Measurements from ENCODE around the gene FNDC8.
"Not testable (repeated sequence)": the region's sequence is repeated elsewhere in the genome, so short reads cannot be mapped to it uniquely, and the experiment has no call there.

Gene FNDC8

DNA sequence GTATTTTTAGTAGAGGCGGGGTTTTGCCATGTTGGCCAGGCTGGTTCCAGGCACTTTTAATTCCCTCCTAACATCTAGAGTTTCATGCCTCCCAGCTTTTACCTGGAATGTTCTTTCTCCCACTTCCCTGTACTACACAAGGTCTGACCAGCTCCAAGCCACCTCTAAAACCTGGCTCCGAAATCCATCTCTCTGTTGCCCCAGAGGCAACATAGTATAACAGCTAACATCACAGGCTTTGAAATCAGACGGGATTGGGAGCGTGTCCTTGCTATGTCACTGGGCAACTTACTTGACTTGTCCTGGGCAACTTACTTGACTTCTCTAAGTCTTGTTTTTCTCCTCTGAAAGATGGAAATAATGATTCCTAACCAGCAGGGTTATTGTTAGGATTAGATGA is 41.3 kb downstream of the FNDC8 start:
- no peak for DNase-seq (ENCODE audit: low read depth, low spot score)

DNA sequence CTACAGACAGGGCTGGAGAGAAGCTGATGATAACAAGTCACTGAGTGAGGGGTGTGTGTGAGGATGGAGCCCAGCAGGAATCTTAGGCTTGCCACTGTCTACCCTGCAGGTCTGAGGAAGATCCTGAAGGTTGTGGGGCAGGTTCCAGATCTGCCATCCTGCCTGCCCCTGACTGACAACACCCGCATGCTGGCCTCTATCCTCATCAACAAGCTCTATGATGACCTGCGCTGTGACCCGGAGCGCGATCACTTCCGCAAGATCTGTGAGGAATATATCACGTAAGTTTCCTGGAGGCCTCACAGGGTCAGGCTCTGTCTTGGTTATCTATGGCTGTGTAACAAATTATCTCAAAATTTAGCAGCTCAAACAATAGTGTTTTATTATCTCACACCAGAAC is 42.5 kb downstream of the FNDC8 start:
- no peak for DNase-seq (ENCODE audit: low read depth, low spot score)
- H3K4me3 ChIP-seq (ENCODE audit: low read length), result no peak overlapping the region

More for the DNA sequence above, 41.3 kb downstream of the FNDC8 start:
- no peak overlapping the region for H3K4me3 ChIP-seq (ENCODE audit: low read length)

DNA sequence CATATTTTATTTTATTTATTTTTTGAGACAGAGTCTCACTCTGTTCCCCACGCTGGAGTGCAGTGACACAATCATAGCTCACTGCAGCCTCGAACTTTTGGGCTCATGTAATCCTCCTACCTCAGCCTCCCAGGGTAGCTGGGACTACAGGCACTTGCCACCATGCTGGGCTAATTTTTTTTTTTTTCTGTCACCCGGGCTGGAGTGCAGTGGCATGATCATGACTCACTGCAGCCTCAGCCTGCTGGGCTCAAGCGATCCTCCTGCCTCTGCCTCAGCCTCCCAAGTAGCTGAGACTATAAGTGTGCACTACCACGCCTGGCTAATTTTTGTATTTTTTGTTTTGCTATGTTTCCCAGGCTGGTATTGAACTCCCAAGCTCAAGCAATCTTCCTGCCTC is 43.3 kb downstream of the FNDC8 start:
- no peak for DNase-seq (ENCODE audit: low read depth, low spot score)
- no peak overlapping the region for H3K4me3 ChIP-seq (ENCODE audit: low read length)

DNA sequence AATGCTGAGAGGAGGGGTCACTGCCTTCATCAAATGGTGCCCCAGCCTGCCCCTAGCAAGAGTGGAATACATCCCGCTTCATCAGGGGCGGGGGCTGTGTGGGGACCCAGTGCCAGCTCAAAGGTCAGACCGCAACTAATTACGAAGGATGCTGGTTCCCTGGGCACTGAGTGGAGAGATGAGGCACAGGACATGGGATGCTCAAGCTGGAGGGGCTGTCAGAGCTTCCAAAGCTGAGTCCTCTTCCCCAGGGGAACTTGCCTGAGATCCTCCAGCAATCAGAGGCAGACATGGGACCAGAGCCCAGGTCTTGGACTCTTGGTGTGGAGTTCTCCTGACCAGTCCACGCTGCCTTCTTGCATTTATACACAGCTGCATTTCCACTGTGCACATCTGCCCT is 45.1 kb downstream of the FNDC8 start:
- no peak overlapping the region for H3K4me3 ChIP-seq (ENCODE audit: low read length)
- no peak for DNase-seq (ENCODE audit: low read depth, low spot score)

DNA sequence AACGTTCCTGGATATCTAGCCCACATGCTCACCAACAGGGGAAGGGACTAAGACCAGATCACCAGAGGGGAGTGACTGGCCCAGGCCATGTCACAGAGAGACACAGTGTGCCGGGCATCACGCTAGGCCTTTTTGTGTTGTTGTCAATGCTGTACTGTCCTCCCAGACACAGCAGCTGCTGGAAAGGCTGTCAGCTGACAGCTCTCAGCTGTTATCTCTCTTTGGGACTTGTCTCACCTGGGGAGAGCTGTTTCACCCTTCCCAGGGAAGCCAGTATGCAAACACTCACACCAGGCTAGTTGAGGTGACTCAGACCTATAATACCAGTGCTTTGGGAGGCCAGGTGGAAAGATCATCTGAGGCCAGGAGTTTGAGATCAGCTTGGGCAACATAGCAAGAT is 45.6 kb downstream of the FNDC8 start:
- H3K4me3 ChIP-seq (ENCODE audit: low read length), result no peak overlapping the region
- DNase-seq (ENCODE audit: low read depth, low spot score), result no peak

DNA sequence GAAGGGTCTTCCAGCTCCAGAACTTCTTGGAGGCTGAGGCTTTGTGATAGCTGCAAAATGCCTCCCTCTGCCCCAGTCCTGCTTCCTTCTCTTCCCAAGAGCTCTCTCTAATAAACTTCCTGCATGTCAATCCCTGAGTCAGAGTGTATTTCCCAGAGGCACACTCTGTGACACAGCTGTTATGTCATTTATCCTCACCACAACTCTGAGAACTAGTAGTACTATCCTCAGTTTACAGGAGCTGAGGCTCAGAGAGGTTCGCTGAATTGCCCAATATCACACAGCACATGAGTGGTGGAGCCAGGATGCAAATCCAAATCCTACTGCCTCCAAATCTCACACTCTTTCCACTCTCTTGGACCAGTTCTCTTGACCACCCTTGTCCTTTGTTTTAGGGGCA is 46.3 kb downstream of the FNDC8 start:
- H3K4me3 ChIP-seq (ENCODE audit: low read length), result no peak overlapping the region
- DNase-seq (ENCODE audit: low read depth, low spot score), result no peak

DNA sequence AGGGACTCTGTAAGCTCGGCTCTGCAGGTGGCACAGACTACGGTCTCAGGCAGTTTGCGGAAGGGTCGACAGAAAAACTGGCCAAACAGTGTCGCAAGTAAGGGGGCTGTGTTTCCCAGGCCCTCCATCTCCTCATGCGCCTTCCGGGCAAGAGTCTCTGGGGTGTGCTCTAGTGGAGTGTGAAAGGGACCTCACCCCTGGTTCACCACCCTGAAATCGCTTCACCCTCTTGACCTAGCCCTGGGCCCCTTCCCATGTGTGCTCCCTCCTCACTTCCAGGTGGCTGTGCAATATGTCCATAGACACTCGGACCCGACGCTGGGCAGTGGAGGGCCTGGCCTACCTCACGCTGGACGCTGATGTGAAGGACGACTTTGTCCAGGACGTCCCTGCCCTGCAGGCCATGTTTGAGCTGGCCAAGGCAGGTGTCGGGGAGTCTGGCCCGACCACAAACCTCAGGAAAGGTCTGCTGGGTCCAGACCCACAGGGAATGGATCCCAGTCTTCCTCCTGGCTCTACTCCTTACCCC is 48.5 kb downstream of the FNDC8 start:
- no peak overlapping the region for H3K4me3 ChIP-seq (ENCODE audit: low read length)
- DNase-seq (ENCODE audit: low read depth, low spot score), result no peak

DNA sequence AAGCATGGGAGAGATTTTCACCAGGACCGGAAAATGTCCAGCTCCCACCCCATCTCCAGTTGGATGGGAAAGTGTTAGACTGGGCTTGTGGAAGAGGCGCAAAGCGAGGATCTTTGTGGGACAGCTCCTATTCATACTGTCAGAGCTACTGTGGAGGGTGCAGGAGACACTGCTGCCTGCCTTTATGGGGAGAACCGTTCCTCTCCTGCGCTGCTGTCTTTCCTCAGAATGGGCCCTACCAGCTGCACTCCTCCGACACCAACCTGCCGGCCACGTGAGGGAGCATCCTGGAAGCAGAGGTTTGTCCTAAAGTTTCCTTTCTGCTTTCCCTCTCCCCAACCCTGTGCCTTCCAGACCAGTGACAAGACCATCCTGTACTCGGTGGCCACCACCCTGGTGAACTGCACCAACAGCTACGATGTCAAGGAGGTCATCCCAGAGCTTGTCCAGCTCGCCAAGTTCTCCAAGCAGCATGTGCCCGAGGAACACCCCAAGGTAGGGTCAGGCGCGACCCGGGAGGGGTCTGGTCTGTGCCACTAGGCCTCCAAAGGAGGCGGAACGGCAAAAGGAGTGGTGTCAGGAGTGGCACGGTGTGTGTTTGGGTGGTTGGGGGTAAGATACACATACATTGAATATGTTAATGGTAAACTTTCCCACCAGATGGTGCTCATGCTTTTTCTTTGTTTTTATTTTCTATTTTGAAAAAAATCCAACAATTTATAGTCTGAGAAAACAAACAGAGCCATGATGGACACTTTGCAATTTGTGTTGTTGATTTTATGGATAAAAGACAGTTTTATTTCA is 49.8 kb downstream of the FNDC8 start:
- DNase-seq (ENCODE audit: low read depth, low spot score), result no peak

DNA sequence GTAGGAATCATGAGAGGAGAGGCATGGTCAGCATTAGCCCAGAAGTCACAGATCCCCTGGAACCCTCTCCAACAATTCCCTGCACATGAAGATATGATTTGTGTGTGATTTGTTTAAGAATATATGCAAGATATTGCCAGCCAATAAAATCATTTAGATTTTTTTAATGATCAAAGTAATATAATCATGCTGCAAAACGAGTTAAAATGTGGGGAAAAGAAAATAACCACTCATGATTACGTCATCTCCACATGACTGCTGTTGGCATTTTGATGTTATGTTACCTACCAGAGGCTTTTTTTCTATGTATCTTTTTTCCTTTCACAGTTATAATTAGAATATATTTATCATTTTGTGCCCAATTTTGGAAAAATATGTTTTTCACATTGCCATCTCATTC is 50.4 kb downstream of the FNDC8 start:
- H3K4me3 ChIP-seq (ENCODE audit: low read length), result no peak overlapping the region
- no peak for DNase-seq (ENCODE audit: low read depth, low spot score)

More for the DNA sequence above, 49.8 kb downstream of the FNDC8 start:
- H3K4me3 ChIP-seq (ENCODE audit: low read length), result no peak overlapping the region

DNA sequence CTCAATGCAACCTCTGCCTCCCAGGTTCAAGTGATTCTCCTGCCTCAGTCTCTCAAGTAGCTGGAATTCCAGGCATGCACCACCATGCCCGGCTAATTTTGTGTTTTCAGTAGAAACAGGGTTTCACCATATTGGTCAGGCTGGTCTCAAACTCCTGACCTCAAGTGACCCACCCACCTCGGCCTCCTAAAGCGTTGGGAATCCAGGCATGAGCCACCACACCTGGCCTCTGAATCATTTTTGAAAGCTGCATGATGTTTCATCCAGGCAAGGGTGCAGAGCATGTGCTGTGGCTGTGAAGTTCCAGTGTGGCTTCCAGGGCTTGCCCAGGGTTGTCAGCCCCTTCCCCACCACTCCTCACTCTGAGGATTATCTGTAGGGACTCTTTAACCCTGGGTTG is 50.9 kb downstream of the FNDC8 start:
- not testable (repeated sequence) for H3K4me3 ChIP-seq (ENCODE audit: low read length); DNase-seq (ENCODE audit: low read depth, low spot score)

DNA sequence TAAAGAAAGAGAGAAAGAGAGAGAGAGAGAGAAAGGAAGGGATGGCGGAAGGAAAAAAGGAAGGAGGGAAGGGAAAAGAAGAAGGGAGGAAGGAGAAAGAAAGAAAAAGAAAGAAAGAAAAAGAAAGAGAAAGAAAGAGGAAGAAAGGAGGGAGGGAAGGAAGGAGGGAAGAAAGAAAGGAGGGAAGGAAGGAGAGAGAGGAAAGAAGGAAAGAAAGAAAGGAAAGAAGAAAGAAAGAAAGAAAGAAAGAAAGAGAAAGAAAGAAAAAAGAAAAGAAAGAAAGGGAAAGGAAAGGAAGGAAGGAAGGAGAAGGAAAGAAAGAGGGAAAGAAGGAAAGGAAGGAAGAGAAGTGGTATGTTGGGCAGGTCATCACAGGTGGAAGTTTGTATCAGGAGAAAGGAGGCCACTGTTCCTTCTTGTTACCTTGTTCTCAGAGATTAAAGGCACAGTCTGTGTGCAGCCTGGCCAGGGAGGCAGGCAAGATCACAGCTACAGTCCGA is 53.5 kb downstream of the FNDC8 start:
- no peak overlapping the region for H3K4me3 ChIP-seq (ENCODE audit: low read length)
- DNase-seq (ENCODE audit: low read depth, low spot score), result no peak

DNA sequence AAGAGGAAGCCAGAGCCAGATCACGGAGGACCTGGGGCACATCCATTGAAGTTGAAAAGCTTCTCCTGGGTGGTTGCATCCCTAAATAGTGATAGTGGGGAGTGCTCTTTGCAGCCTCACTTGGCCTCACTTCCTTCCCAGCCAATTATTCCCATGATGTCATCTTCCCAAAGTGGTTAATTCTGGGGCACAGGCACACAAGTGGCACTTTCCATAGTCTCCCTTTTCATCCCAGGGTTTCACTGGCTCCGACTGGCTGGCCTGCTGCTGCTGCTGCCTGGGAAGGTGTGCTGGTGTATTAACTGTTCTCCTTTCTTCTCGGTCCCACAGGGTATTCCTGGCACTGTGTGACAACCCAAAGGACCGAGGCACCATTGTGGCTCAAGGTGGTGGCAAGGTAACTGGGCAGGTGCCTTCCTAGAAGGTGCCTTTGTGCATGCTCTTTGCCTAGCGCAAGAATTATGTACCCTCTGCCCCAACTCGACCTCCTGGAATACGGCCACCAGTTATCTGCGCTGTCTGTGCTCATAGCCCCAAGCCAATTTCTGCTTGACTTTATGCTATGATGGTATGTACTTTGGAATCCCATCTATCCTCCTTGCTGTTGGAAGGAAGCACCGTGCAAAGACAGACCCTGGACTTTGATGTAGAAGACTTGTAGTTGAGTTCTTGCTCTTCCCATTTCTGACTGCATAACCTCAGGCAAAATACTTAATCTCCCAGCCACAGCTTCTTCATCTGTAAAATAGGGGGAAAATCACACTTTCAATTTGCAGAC is 54.4 kb downstream of the FNDC8 start:
- H3K4me3 ChIP-seq (ENCODE audit: low read length), result no peak overlapping the region
- DNase-seq (ENCODE audit: low read depth, low spot score), result no peak

DNA sequence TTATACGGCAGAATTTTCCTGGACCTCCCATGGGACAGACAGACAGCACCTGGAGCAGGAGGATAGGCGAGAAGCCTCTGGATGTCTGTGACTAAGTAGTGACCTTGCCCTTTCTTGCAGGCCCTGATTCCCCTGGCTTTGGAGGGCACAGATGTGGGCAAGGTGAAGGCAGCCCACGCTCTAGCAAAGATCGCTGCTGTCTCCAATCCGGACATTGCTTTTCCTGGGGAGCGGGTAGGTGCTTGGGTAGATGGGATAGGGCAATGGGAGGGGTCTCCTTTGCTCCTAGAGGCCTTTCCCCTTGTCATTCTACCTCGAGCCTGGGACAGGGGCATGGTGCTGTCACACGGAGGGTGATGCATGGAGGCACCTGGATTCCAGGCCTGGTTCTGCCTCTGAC is 55.5 kb downstream of the FNDC8 start:
- no peak overlapping the region for H3K4me3 ChIP-seq (ENCODE audit: low read length)
- DNase-seq (ENCODE audit: low read depth, low spot score), result no peak

DNA sequence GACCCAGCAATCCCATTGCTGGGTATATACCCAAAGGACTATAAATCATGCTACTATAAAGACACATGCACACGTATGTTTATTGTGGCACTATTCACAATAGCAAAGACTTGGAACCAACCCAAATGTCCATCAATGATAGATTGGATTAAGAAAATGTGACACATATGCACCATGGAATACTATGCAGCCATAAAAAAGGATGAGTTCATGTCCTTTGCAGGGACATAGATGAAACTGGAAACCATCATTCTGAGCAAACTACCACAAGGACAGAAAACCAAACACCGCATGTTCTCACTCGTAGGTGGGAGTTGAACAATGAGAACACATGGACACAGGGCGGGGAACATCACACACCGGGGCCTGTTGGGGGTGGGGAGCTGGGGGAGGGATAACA is 58.0 kb downstream of the FNDC8 start:
- not testable (repeated sequence) for DNase-seq (ENCODE audit: low read depth, low spot score); H3K4me3 ChIP-seq (ENCODE audit: low read length)

Data from Jurkat, Clone E6-1 (cell line).